HepG2 (cell line): ENCODE measurements around the gene LZTS2. TPM values are rescaled to one million over a fixed set of nuclear protein-coding genes. Genes with fewer than 3 reads are reported as not detected.

Experiments
- EZH2 ChIP-seq: conservative IDR thresholded peaks from 2 replicates; pipeline ENCODE4 v1.6.1; 2012; ENCODE audit warnings: mild to moderate bottlenecking, low read depth, low read length, moderate library complexity
- FOXA3 ChIP-seq: IDR thresholded peaks from 2 replicates; pipeline ENCODE4 v1.6.1; 2016; ENCODE audit warnings: missing genetic modification reagents, missing compliant biosample characterization
- FOXP1 ChIP-seq, 2 experiments: fragments of 450-650 bp in 1 of 2; IDR thresholded peaks; 2 replicates each; pipeline ENCODE4 v1.6.1; 2017 to 2018; ENCODE audit warnings: antibody characterized with exemption in 1 of 2
- GFI1 ChIP-seq: sonication (generic); formaldehyde crosslinking; IDR thresholded peaks from 2 replicates; pipeline ENCODE4 v1.5.0; 2020; ENCODE audit warnings: missing genetic modification reagents, mild to moderate bottlenecking, borderline replicate concordance
- HIVEP1 ChIP-seq: sonication (generic); formaldehyde crosslinking; IDR thresholded peaks from 2 replicates; pipeline ENCODE4 v1.4.0; 2020; ENCODE audit warnings: mild to moderate bottlenecking, missing genetic modification reagents
- HMG20A ChIP-seq: IDR thresholded peaks from 2 replicates; pipeline ENCODE4 v1.6.1; 2016; ENCODE audit warnings: borderline replicate concordance
- HMG20B ChIP-seq: conservative IDR thresholded peaks from 2 replicates; pipeline ENCODE4 v1.6.1; 2016; ENCODE audit warnings: missing genetic modification reagents, missing compliant biosample characterization
- MTF1 ChIP-seq: sonication (generic); formaldehyde crosslinking; IDR thresholded peaks from 2 replicates; pipeline ENCODE4 v1.5.0; 2020; ENCODE audit warnings: missing genetic modification reagents
- MYPOP ChIP-seq: sonication (generic); formaldehyde crosslinking; IDR thresholded peaks from 2 replicates; pipeline ENCODE4 v1.8.1; 2023; ENCODE audit warnings: mild to moderate bottlenecking, moderate library complexity, missing genetic modification reagents
- NFATC3 ChIP-seq: sonication (generic); formaldehyde crosslinking; IDR thresholded peaks from 2 replicates; pipeline ENCODE4 v1.5.1; 2020; ENCODE audit warnings: mild to moderate bottlenecking, missing genetic modification reagents
- PBX2 ChIP-seq: IDR thresholded peaks from 2 replicates; pipeline ENCODE4 v1.6.1; 2016; ENCODE audit warnings: control low read depth
- PREB ChIP-seq: sonication (generic); formaldehyde crosslinking; IDR thresholded peaks from 2 replicates; pipeline ENCODE4 v1.4.0; 2020; ENCODE audit warnings: missing genetic modification reagents
- PRMT3 ChIP-seq: sonication (generic); formaldehyde crosslinking; IDR thresholded peaks from 2 replicates; pipeline ENCODE4 v1.8.1; 2022; ENCODE audit warnings: low read depth, mild to moderate bottlenecking, moderate library complexity, missing genetic modification reagents, borderline replicate concordance
- RARA ChIP-seq: IDR thresholded peaks from 2 replicates; pipeline ENCODE4 v1.6.1; 2016; ENCODE audit warnings: missing genetic modification reagents, missing compliant biosample characterization
- ZFP36L1 ChIP-seq: sonication (generic); formaldehyde crosslinking; IDR thresholded peaks from 2 replicates; pipeline ENCODE4 v1.8.0; 2022; ENCODE audit warnings: mild to moderate bottlenecking, missing genetic modification reagents, moderate library complexity
- ZMYM3 ChIP-seq: sonication (generic); formaldehyde crosslinking; IDR thresholded peaks from 2 replicates; pipeline ENCODE4 v1.5.1; 2020; ENCODE audit warnings: mild to moderate bottlenecking, missing genetic modification reagents
- ZNF205 ChIP-seq: IDR thresholded peaks from 2 replicates; pipeline ENCODE4 v1.6.1; 2018; ENCODE audit warnings: missing biosample characterization, missing genetic modification reagents
- ZNF292 ChIP-seq: sonication (generic); formaldehyde crosslinking; IDR thresholded peaks from 2 replicates; pipeline ENCODE4 v1.8.1; 2022; ENCODE audit warnings: mild to moderate bottlenecking, low read depth, missing genetic modification reagents, borderline replicate concordance
- ZNF331 ChIP-seq: sonication (generic); formaldehyde crosslinking; IDR thresholded peaks from 2 replicates; pipeline ENCODE4 v1.4.0; 2020; ENCODE audit warnings: missing genetic modification reagents
- ZNF619 ChIP-seq: sonication (generic); formaldehyde crosslinking; IDR thresholded peaks from 2 replicates; pipeline ENCODE4 v1.4.0; 2020; ENCODE audit warnings: mild to moderate bottlenecking, missing genetic modification reagents
- ZNF691 ChIP-seq: sonication (generic); formaldehyde crosslinking; IDR thresholded peaks from 2 replicates; pipeline ENCODE4 v1.4.0; 2020; ENCODE audit warnings: missing genetic modification reagents, low read depth, mild to moderate bottlenecking, borderline replicate concordance
- ZNF7 ChIP-seq: IDR thresholded peaks from 2 replicates; pipeline ENCODE4 v1.6.1; 2016; ENCODE audit warnings: missing biosample characterization, missing genetic modification reagents
- polyA plus RNA-seq, 8 experiments: library from polyadenylated mRNA; depleted of rRNA in 3 of 8; stranded (reverse) in 7 of 8; unstranded in 1 of 8; fragments of >200 nt; fragmentation: Illumina TruSeq in 4 of 8; extraction: Trizol in 4 of 8; gene quantifications; 2 replicates each; pipeline versions ENCODE4 v1.2.1 to v1.2.3, GENCODE V29; 2011 to 2016; ENCODE audit warnings: low read depth in 4 of 8, missing spikeins in 1 of 8, mixed read lengths in 1 of 8; ENCODE audit not compliant: insufficient read depth in 1 of 8
- total RNA-seq, 5 experiments: library from RNA; depleted of rRNA; stranded (reverse); fragments of >200 nt; fragmentation: Illumina TruSeq; extraction: Trizol; gene quantifications; 2 replicates each; pipeline ENCODE4 v1.2.3, GENCODE V29; 2016; ENCODE audit warnings: low read depth in 1 of 5
- TF ChIP-seq, protein P1 (sequence below): sonication (generic); formaldehyde crosslinking; IDR thresholded peaks from 2 replicates; pipeline ENCODE4 v1.4.0; 2020; ENCODE audit warnings: low read depth, mild to moderate bottlenecking, missing genetic modification reagents
- TF ChIP-seq, protein P2 (sequence below): sonication (generic); formaldehyde crosslinking; IDR thresholded peaks from 2 replicates; pipeline ENCODE4 v1.9.0; 2021; ENCODE audit warnings: missing genetic modification reagents, mild to moderate bottlenecking, borderline replicate concordance

LZTS2 gene
- total and polyA plus RNA-seq, 2 of the 13 experiments (the other 11 are each of a cell fraction or from before 2014, with no cell fraction given): 43.6 to 65.6 TPM

GRCh38 chr10:101042667-101043362, 43.2 kb downstream of the LZTS2 start (continued):
- TF ChIP-seq, protein P1, sequence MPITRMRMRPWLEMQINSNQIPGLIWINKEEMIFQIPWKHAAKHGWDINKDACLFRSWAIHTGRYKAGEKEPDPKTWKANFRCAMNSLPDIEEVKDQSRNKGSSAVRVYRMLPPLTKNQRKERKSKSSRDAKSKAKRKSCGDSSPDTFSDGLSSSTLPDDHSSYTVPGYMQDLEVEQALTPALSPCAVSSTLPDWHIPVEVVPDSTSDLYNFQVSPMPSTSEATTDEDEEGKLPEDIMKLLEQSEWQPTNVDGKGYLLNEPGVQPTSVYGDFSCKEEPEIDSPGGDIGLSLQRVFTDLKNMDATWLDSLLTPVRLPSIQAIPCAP (CRISPR knock-in tag): no peak
- TF ChIP-seq HIVEP1: no peak
- TF ChIP-seq ZNF205: peak; percentile 30; the same call in 1 of the 2 replicates
- peak; percentile 50; the same call in 1 of the 2 replicates for TF ChIP-seq RARA (CRISPR knock-in tag)
- no peak for TF ChIP-seq MTF1 (CRISPR knock-in tag)
- no peak for TF ChIP-seq ZNF619 (CRISPR knock-in tag)
- no peak for TF ChIP-seq HMG20A (CRISPR knock-in tag)
- TF ChIP-seq ZMYM3 (CRISPR knock-in tag): no peak
- peak; percentile 92 for TF ChIP-seq PBX2 (CRISPR knock-in tag)
- no peak for TF ChIP-seq NFATC3
- no peak for TF ChIP-seq ZFP36L1 (CRISPR knock-in tag)
- TF ChIP-seq PREB (CRISPR knock-in tag): no peak
- TF ChIP-seq MYPOP (CRISPR knock-in tag): no peak; the same call in 1 of the 2 replicates
- TF ChIP-seq FOXP1 (IDR thresholded peaks at IDR 0.05): no peak
- TF ChIP-seq FOXP1 (CRISPR knock-in tag; IDR thresholded peaks at IDR 0.05): no peak
- TF ChIP-seq FOXA3 (CRISPR knock-in tag): no peak
- TF ChIP-seq, protein P2, sequence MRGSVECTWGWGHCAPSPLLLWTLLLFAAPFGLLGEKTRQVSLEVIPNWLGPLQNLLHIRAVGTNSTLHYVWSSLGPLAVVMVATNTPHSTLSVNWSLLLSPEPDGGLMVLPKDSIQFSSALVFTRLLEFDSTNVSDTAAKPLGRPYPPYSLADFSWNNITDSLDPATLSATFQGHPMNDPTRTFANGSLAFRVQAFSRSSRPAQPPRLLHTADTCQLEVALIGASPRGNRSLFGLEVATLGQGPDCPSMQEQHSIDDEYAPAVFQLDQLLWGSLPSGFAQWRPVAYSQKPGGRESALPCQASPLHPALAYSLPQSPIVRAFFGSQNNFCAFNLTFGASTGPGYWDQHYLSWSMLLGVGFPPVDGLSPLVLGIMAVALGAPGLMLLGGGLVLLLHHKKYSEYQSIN: no peak
- TF ChIP-seq ZNF292: no peak
- TF ChIP-seq GFI1 (CRISPR knock-in tag): no peak
- TF ChIP-seq ZNF7 (CRISPR knock-in tag): no peak
- TF ChIP-seq ZNF691 (CRISPR knock-in tag): no peak
- no peak; the same call in 1 of the 2 replicates for TF ChIP-seq HMG20B (CRISPR knock-in tag)
- TF ChIP-seq PRMT3 (CRISPR knock-in tag): no peak
- no peak for TF ChIP-seq EZH2
- TF ChIP-seq ZNF331 (CRISPR knock-in tag): peak; percentile 46; the same call in 1 of the 2 replicates
